Loucy (cell line): ENCODE results near the gene TSPEAR.

ENCODE experiments used
- CTCF ChIP-seq: fragments of 200-600 bp; sonication (generic); conservative IDR thresholded peaks from 2 replicates; pipeline ENCODE4 v1.5.1; 2014; ENCODE audit warnings: mild to moderate bottlenecking, antibody characterized with exemption, low read length
- EZH2phosphoT487 ChIP-seq: fragments of 200-600 bp; IDR thresholded peaks from 2 replicates; pipeline ENCODE4 v1.6.1; 2018; ENCODE audit warnings: antibody characterized with exemption, mild to moderate bottlenecking, moderate library complexity, borderline replicate concordance

GRCh38 chr21:44748621-44749020 lies 37.2 kb upstream of the TSPEAR start:
- no peak for TF ChIP-seq CTCF
- TF ChIP-seq EZH2phosphoT487 = no peak
